DND-41 (cell line): ENCODE results near the gene AUP1.

Experiments
- CTCF ChIP-seq: IDR thresholded peaks from 2 replicates; pipeline ENCODE4 v1.5.1; 2012; ENCODE audit warnings: borderline replicate concordance, low read length, moderate library complexity, mild to moderate bottlenecking; ENCODE audit not compliant: poor library complexity, severe bottlenecking; ENCODE audit errors: extremely low read depth
- EZH2 ChIP-seq: IDR thresholded peaks from 3 replicates; pipeline ENCODE4 v1.6.1; 2012; ENCODE audit warnings: borderline replicate concordance, low read depth, mild to moderate bottlenecking, moderate library complexity, low read length, inconsistent platforms; ENCODE audit not compliant: severe bottlenecking

- no peak for TF ChIP-seq CTCF
- no peak for TF ChIP-seq EZH2
Measured at GRCh38 chr2:74551530-74551929, 22.0 kb upstream of the AUP1 start.
